Activated naive CD4-positive, alpha-beta T cell treated with Interleukin-2 at 50 U/mL for 16 hours (primary cell): Measurements from ENCODE around the gene SRPK2.
"Not testable (repeated sequence)": the region's sequence is repeated elsewhere in the genome, so short reads cannot be mapped to it uniquely, and the experiment has no call there.

ENCODE experiments used
- DNase-seq: peaks from one replicate; pipeline ENCODE4 v3.0.0-alpha.2; 2020

Gene SRPK2

GRCh38 chr7:105215821-105216220 is 172.9 kb downstream of the SRPK2 start:
- DNase-seq: no peak

- no peak for DNase-seq
These were observed 173.5 kb downstream of the SRPK2 start for GRCh38 chr7:105215182-105215581.

- no peak for DNase-seq
These were observed 175.1 kb downstream of the SRPK2 start for GRCh38 chr7:105213611-105214010.

GRCh38 chr7:105212212-105212611 is 176.5 kb downstream of the SRPK2 start:
- DNase-seq: no peak

- DNase-seq: no peak
These were observed 178.0 kb downstream of the SRPK2 start for GRCh38 chr7:105210721-105211205.

GRCh38 chr7:105209870-105210269 is 178.9 kb downstream of the SRPK2 start:
- no peak for DNase-seq

- no peak for DNase-seq
These were observed 179.3 kb downstream of the SRPK2 start for GRCh38 chr7:105209433-105209832.

GRCh38 chr7:105206985-105207384 is 181.7 kb downstream of the SRPK2 start:
- DNase-seq: no peak

- DNase-seq: peak; percentile 28
These were observed 183.0 kb downstream of the SRPK2 start for GRCh38 chr7:105205592-105206237.

- DNase-seq: no peak
These were observed 183.8 kb downstream of the SRPK2 start for GRCh38 chr7:105204953-105205352.

- no peak for DNase-seq
These were observed 184.2 kb downstream of the SRPK2 start for GRCh38 chr7:105204520-105204919.

- DNase-seq: no peak
These were observed 186.1 kb downstream of the SRPK2 start for GRCh38 chr7:105202616-105203015.

- DNase-seq: no peak
These were observed 189.3 kb downstream of the SRPK2 start for GRCh38 chr7:105199386-105199785.

- DNase-seq: no peak
These were observed 190.5 kb downstream of the SRPK2 start for GRCh38 chr7:105198223-105198622.

GRCh38 chr7:105196473-105196872 is 192.2 kb downstream of the SRPK2 start:
- no peak for DNase-seq

- no peak for DNase-seq
These were observed 192.8 kb downstream of the SRPK2 start for GRCh38 chr7:105195891-105196290.

GRCh38 chr7:105194959-105195358 is 193.8 kb downstream of the SRPK2 start:
- DNase-seq: not testable (repeated sequence)

GRCh38 chr7:105191331-105191730 is 197.4 kb downstream of the SRPK2 start:
- no peak for DNase-seq

- no peak for DNase-seq
These were observed 198.7 kb downstream of the SRPK2 start for GRCh38 chr7:105189859-105190492.

GRCh38 chr7:105188201-105188600 is 200.5 kb downstream of the SRPK2 start:
- no peak for DNase-seq

GRCh38 chr7:105187302-105188169 is 201.2 kb downstream of the SRPK2 start:
- no peak for DNase-seq

GRCh38 chr7:105185290-105186010 is 203.3 kb downstream of the SRPK2 start:
- no peak for DNase-seq

GRCh38 chr7:105180002-105180401 is 208.7 kb downstream of the SRPK2 start:
- no peak for DNase-seq
